Activated CD4-positive, alpha-beta T cell treated with anti-CD3 and anti-CD28 coated beads for 36 hours (primary cell): ENCODE measurements around the gene ZNF576. TPM values are rescaled to one million over a fixed set of nuclear protein-coding genes. Genes with fewer than 3 reads are reported as not detected.
A peak's percentile ranks its signal among the peaks of the same experiment; 100 is the strongest.

Experiments used
- ATAC-seq: fragments of 200-7000 bp; cut with Tn5 transposase; one replicate; pipeline ENCODE4 v1.10.0; 2021; ENCODE audit warnings: mild to moderate bottlenecking, moderate library complexity
- CTCF ChIA-PET: fragments of 350-600 bp; sonication (Branson Sonifier 250); formaldehyde crosslinking; loops from one replicate; lab custom pipeline; 2021; ENCODE audit warnings: antibody characterized with exemption; lab: Charles Lee
- POLR2A ChIA-PET: fragments of 350-600 bp; sonication (Branson Sonifier 250); formaldehyde crosslinking; loops from one replicate; lab custom pipeline; 2021; ENCODE audit warnings: antibody characterized with exemption, inconsistent platforms; lab: Charles Lee
- DNase-seq: peaks from one replicate; pipeline ENCODE4 v3.0.0-alpha.2; 2020
- H3K27ac Mint-ChIP-seq: one replicate; pipeline ENCODE4 v1.8.0; 2021; ENCODE audit warnings: mixed read lengths
- H3K27me3 Mint-ChIP-seq: one replicate; pipeline ENCODE4 v1.8.0; 2021; ENCODE audit warnings: mixed read lengths
- H3K36me3 Mint-ChIP-seq: one replicate; pipeline ENCODE4 v1.8.0; 2021; ENCODE audit warnings: low read depth, mixed read lengths
- H3K4me1 Mint-ChIP-seq: one replicate; pipeline ENCODE4 v1.8.0; 2021; ENCODE audit warnings: mixed read lengths
- H3K4me3 Mint-ChIP-seq: one replicate; pipeline ENCODE4 v1.8.0; 2021; ENCODE audit warnings: mild to moderate bottlenecking, moderate library complexity, mixed read lengths
- H3K9me3 Mint-ChIP-seq: one replicate; pipeline ENCODE4 v1.8.0; 2021; ENCODE audit warnings: low read depth, mixed read lengths
- intact Hi-C, 2 experiments: fragments of 100-400 bp; cut with DNase I in 1 of 2; cut with micrococcal nuclease in 1 of 2; formaldehyde crosslinking; loops; one replicate each; pipeline versions ENCODE4 v1.14.2 to v1.15.1; 2022 to 2024; cut with DNase I, micrococcal nuclease
- total RNA-seq, 2 experiments: library from RNA; stranded (reverse); gene quantifications; one replicate each; pipeline ENCODE4 v1.2.3, GENCODE V29; 2021

The ZNF576 gene
- total RNA-seq, 2 experiments from 2014 or later, result 11.6 to 14.3 TPM

DNA sequence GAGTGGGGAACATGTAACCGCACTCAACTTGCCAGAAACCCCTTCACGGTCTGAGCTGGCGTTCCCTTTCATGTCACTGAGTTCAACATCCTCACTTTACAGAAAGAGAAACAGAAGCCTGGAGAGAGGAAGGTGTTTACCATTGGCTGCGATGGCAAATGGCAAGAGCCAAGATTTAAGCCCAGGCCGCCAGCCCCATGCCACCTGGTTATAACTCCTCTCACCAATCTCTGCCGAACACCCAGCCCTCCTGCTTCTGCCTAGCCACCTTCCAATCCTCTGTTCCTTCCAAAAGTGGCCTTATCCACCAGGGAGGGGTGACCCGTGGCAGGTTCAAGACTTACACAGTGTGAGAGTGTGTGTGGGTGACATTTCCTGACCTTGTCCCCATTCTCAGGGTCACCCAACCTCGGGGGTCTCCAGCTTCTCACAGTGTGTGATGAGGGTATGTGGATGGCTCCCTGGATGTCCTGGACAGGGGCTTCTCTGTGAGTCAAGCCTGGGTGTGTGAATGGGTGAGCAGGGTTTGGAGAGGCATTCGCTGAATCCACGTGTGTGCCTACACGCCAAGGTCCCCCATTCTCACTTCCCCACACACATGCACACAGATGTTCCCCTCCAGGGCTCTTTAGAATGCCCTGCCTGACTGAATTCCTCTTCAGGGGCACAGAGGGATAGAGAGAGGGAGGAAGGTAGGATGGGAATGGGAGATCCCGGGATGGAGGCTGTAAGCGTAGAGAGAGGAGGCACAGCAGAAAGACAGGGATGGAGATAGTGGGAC lies 42.0 kb downstream of the ZNF576 start:
- intact Hi-C loops, result loop anchor here in 1 of 2 experiments (2.0 kb wide), 1 partner anchor 14 kb away; no protein-coding TSS in a partner anchor
- ChIA-PET CTCF (interaction anchor here (1.4 kb wide), 1 partner anchor 13 kb away, joined by 5 read pairs; no protein-coding TSS in a partner anchor), POLR2A (no interaction called here)
- Mint-ChIP-seq H3K27ac (no peak overlapping the region), H3K36me3 (no peaks in the 10 kb centered on the region), H3K9me3 (no peaks in the 10 kb centered on the region), H3K4me1 (peaks cover 14% of the 10 kb centered on the region), H3K4me3 (peak overlapping the region; percentile 62), H3K27me3 (peaks cover 26% of the 10 kb centered on the region)
- ATAC-seq (no peak), DNase-seq (no peak)

GRCh38 chr19:43638995-43639518 lies 42.7 kb downstream of the ZNF576 start:
- ChIA-PET POLR2A (no interaction called here), CTCF (no interaction called here)
- Mint-ChIP-seq H3K4me3 (peak overlapping the region; percentile 62), H3K4me1 (peaks cover 14% of the 10 kb centered on the region), H3K27ac (no peak overlapping the region), H3K36me3 (no peaks in the 10 kb centered on the region), H3K9me3 (no peaks in the 10 kb centered on the region), H3K27me3 (peaks cover 26% of the 10 kb centered on the region)
- intact Hi-C loops, result loop anchor here (1.0 to 2.0 kb wide), 4 partner anchors 14 to 29 kb away; no protein-coding TSS in a partner anchor
- ATAC-seq, result no peak
- DNase-seq, result no peak

- peaks cover 14% of the 10 kb centered on the region for H3K4me1 Mint-ChIP-seq
- intact Hi-C loops, result loop anchor here (1.0 to 5.0 kb wide), 5 partner anchors 15 to 192 kb away; no protein-coding TSS in a partner anchor
- CTCF ChIA-PET, result no interaction called here
Observed at GRCh38 chr19:43639519-43640423, 43.4 kb downstream of the ZNF576 start, which contains the start of gene CADM4. CADM4 (minus strand) TSS chr19:43639850; CDS start chr19:43639790, 60 bp downstream.

DNA sequence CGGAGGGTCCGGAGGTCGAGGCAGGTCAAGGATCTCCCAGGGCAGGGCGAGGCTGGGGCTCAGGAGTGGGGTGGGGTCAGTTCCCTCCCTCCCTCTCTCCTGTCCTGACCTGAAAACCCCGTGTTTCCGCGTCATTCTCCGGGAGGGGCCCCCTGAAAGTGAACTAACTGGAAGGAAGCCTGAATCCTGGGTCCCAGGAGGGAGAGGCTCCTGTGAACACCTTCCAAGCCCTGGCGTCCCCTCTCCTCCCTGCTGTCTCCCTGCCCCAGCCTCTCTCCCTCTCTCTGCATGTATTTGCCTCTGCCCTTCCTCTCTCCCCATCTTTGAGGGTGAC lies 44.0 kb downstream of the ZNF576 start:
- Mint-ChIP-seq H3K27me3 (peaks cover 26% of the 10 kb centered on the region), H3K4me3 (peak overlapping the region; percentile 65), H3K36me3 (no peaks in the 10 kb centered on the region), H3K9me3 (no peaks in the 10 kb centered on the region), H3K4me1 (peaks cover 14% of the 10 kb centered on the region), H3K27ac (no peak overlapping the region)
- DNase-seq (no peak), ATAC-seq (no peak)
- intact Hi-C loops, result loop anchor here in 1 of 2 experiments (5.0 kb wide), 1 partner anchor 193 kb away; no protein-coding TSS in a partner anchor
- POLR2A ChIA-PET, result no interaction called here
- CTCF ChIA-PET, result no interaction called here

More at GRCh38 chr19:43639519-43640423, 43.4 kb downstream of the ZNF576 start, which contains the start of gene CADM4:
- Mint-ChIP-seq H3K9me3 (no peaks in the 10 kb centered on the region), H3K27ac (no peak within 1 kb of the TSS), H3K4me3 (peak within 1 kb of the TSS; percentile 65), H3K36me3 (no peaks in the 10 kb centered on the region), H3K27me3 (peaks cover 26% of the 10 kb centered on the region)
- ATAC-seq, result peak; percentile 81
- DNase-seq, result peak; percentile 65
- POLR2A ChIA-PET, result no interaction called here

- Mint-ChIP-seq H3K27ac (no peak overlapping the region), H3K4me3 (no peak overlapping the region), H3K9me3 (no peaks in the 10 kb centered on the region), H3K27me3 (peaks cover 26% of the 10 kb centered on the region), H3K4me1 (peaks cover 14% of the 10 kb centered on the region), H3K36me3 (peaks cover 2% of the 10 kb centered on the region)
- ChIA-PET POLR2A (interaction anchor here (0.6 kb wide), 1 partner anchor 76 kb away, joined by 6 read pairs; no protein-coding TSS in a partner anchor), CTCF (interaction anchor here (0.6 to 2.0 kb wide), 5 partner anchors 24 to 1134 kb away, joined by 3 to 7 read pairs (median 4); partner anchors contain the start of gene IRGQ)
- intact Hi-C loops, result loop anchor here in 1 of 2 experiments (5.0 kb wide), 1 partner anchor 194 kb away; no protein-coding TSS in a partner anchor
- no peak for ATAC-seq
- no peak for DNase-seq
Observed at GRCh38 chr19:43641333-43641732, 44.9 kb downstream of the ZNF576 start.

GRCh38 chr19:43642531-43642930 lies 46.1 kb downstream of the ZNF576 start:
- intact Hi-C loops, result loop anchor here in 1 of 2 experiments (5.0 kb wide), 1 partner anchor 195 kb away; no protein-coding TSS in a partner anchor
- peaks cover 14% of the 10 kb centered on the region for H3K4me1 Mint-ChIP-seq
- ATAC-seq (no peak), DNase-seq (no peak)
- H3K36me3 Mint-ChIP-seq, result peaks cover 9% of the 10 kb centered on the region
- H3K4me3 Mint-ChIP-seq, result no peak overlapping the region
- peaks cover 22% of the 10 kb centered on the region for H3K27me3 Mint-ChIP-seq
- ChIA-PET CTCF (interaction anchor here (0.8 to 2.0 kb wide), 2 partner anchors 23 to 70 kb away, joined by 4 to 6 read pairs; no protein-coding TSS in a partner anchor), POLR2A (interaction anchor here (0.5 kb wide), 1 partner anchor 166 kb away, joined by 3 read pairs; no protein-coding TSS in a partner anchor)
- H3K9me3 Mint-ChIP-seq, result no peaks in the 10 kb centered on the region
- H3K27ac Mint-ChIP-seq, result no peak overlapping the region

GRCh38 chr19:43643326-43643725 lies 46.9 kb downstream of the ZNF576 start:
- no peak overlapping the region for H3K4me3 Mint-ChIP-seq
- peaks cover 19% of the 10 kb centered on the region for H3K27me3 Mint-ChIP-seq
- ChIA-PET POLR2A (no interaction called here), CTCF (interaction anchor here (0.6 to 1.1 kb wide), 3 partner anchors 25 to 152 kb away, joined by 3 read pairs; no protein-coding TSS in a partner anchor)
- ATAC-seq (no peak), DNase-seq (no peak)
- peaks cover 12% of the 10 kb centered on the region for H3K36me3 Mint-ChIP-seq
- intact Hi-C loops, result loop anchor here in 1 of 2 experiments (5.0 kb wide), 1 partner anchor 196 kb away; no protein-coding TSS in a partner anchor
- H3K4me1 Mint-ChIP-seq, result peaks cover 14% of the 10 kb centered on the region
- no peak overlapping the region for H3K27ac Mint-ChIP-seq
- H3K9me3 Mint-ChIP-seq, result no peaks in the 10 kb centered on the region

DNA sequence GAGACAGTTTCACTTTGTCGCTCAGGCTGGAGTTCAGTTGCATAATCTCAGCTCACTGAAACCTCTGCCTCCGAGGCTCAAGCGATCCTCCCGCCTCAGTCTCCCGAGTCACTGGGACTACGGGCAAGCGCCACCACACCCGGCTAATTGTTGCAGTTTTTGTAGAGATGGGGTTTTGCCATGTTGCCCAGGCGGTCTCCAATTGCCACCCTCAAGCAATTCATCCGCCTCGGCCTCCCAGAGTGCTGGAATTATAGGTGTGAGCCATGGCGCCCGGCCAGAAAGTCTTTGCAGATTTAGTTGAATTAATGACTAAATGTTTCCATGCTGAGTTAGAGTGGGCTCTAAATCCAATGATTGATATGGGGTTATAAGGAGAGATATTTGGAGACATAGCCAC lies 47.8 kb downstream of the ZNF576 start:
- no peak overlapping the region for H3K4me3 Mint-ChIP-seq
- intact Hi-C loops, result loop anchor here in 1 of 2 experiments (5.0 kb wide), 1 partner anchor 197 kb away; no protein-coding TSS in a partner anchor
- CTCF ChIA-PET, result interaction anchor here (0.7 to 1.1 kb wide), 2 partner anchors 24 to 139 kb away, joined by 3 read pairs; no protein-coding TSS in a partner anchor
- H3K9me3 Mint-ChIP-seq, result no peaks in the 10 kb centered on the region
- DNase-seq (no peak), ATAC-seq (no peak)
- H3K36me3 Mint-ChIP-seq, result peaks cover 12% of the 10 kb centered on the region
- H3K27me3 Mint-ChIP-seq, result peaks cover 12% of the 10 kb centered on the region
- peaks cover 9% of the 10 kb centered on the region for H3K4me1 Mint-ChIP-seq
- POLR2A ChIA-PET, result no interaction called here
- H3K27ac Mint-ChIP-seq, result no peak overlapping the region

DNA sequence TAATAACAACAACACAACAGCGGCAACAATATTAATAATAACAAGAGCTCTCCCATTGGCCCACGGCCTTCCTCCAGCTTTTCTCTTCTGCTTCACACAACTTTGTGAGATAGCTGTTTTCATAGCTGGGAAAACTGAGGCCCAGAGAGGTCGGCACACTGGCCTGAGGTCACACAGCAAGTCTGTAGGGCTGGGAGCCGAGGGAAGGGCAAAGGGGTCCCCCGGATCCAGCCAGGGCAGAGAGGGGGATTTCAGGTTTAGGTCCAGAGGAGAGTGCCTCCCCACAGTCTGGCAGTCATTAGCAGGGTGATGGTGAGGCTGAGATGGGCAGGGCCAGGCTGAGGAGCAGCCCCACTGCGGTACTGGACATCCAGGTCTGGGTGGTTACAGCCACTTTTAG lies 52.2 kb downstream of the ZNF576 start:
- intact Hi-C loops, result no loop called here
- no peaks in the 10 kb centered on the region for H3K4me1 Mint-ChIP-seq
- H3K36me3 Mint-ChIP-seq, result peaks cover 16% of the 10 kb centered on the region
- ATAC-seq (no peak), DNase-seq (no peak)
- CTCF ChIA-PET, result interaction anchor here (1.3 kb wide), 1 partner anchor 192 kb away, joined by 4 read pairs; no protein-coding TSS in a partner anchor
- H3K4me3 Mint-ChIP-seq, result no peak overlapping the region
- H3K9me3 Mint-ChIP-seq, result no peaks in the 10 kb centered on the region
- POLR2A ChIA-PET, result no interaction called here
- H3K27me3 Mint-ChIP-seq, result no peaks in the 10 kb centered on the region
- no peak overlapping the region for H3K27ac Mint-ChIP-seq

- Mint-ChIP-seq H3K36me3 (peaks cover 18% of the 10 kb centered on the region), H3K9me3 (no peaks in the 10 kb centered on the region), H3K27me3 (no peaks in the 10 kb centered on the region), H3K4me1 (no peaks in the 10 kb centered on the region), H3K4me3 (no peak overlapping the region), H3K27ac (no peak overlapping the region)
- DNase-seq (no peak), ATAC-seq (no peak)
- ChIA-PET POLR2A (no interaction called here), CTCF (interaction anchor here (1.3 kb wide), 1 partner anchor 193 kb away, joined by 4 read pairs; no protein-coding TSS in a partner anchor)
- intact Hi-C loops, result no loop called here
Observed at GRCh38 chr19:43649514-43649913, 53.1 kb downstream of the ZNF576 start.
